AG04449 (cell line): ENCODE measurements around the gene TMEM119.
A peak's percentile ranks its signal among the peaks of the same experiment; 100 is the strongest.

Experiments
- CTCF ChIA-PET: fragments of 350-600 bp; formaldehyde crosslinking; extraction: SDS; loops from one replicate; lab custom pipeline; 2021; ENCODE audit warnings: antibody characterized with exemption; lab: Yijun Ruan, JAX
- POLR2A ChIA-PET: fragments of 400-600, 350-600 bp; formaldehyde crosslinking; extraction: SDS; loops from one replicate; lab custom pipeline; 2020; ENCODE audit warnings: antibody characterized with exemption, inconsistent platforms; lab: Yijun Ruan, JAX
- DNase-seq: peaks from one replicate; pipeline ENCODE4 v3.0.0-alpha.2; 2010; ENCODE audit warnings: low read depth, low spot score
- H3K4me3 ChIP-seq: 2 replicates; pipeline ENCODE4 v1.5.1; 2011; ENCODE audit warnings: low read depth, mild to moderate bottlenecking, control low read depth, low read length
- CTCF ChIP-seq: IDR thresholded peaks from one replicate; pipeline ENCODE4 v1.5.1; 2011; ENCODE audit warnings: mild to moderate bottlenecking, moderate library complexity, low read length, control low read depth, inconsistent platforms; ENCODE audit not compliant: insufficient read depth; ENCODE audit errors: missing control alignments

Gene TMEM119

GRCh38 chr12:108562348-108563135 is 35.3 kb downstream of the TMEM119 start, which contains the start of gene ISCU:
Gene ISCU, plus strand, starts transcription at chr12:108562596. Its CDS starts 27 bp downstream, at chr12:108562623.
- ChIA-PET CTCF (interaction anchor here (0.8 to 24.1 kb wide), 9 partner anchors 8 to 866 kb away, joined by 3 to 1115 read pairs (median 4); partner anchors contain the start of gene ALKBH2), POLR2A (interaction anchor here (0.9 to 1.5 kb wide), 5 partner anchors 56 to 531 kb away, joined by 3 to 4 read pairs (median 3); partner anchors contain the start of gene ALKBH2)

GRCh38 chr12:108561852-108562347 is 36.0 kb downstream of the TMEM119 start:
- DNase-seq = no peak
- no peak for TF ChIP-seq CTCF
- POLR2A ChIA-PET = interaction anchor here (0.9 to 1.5 kb wide), 5 partner anchors 66 to 531 kb away, joined by 3 to 4 read pairs (median 3); partner anchors contain the start of gene ALKBH2
- CTCF ChIA-PET = interaction anchor here (0.8 to 24.1 kb wide), 9 partner anchors 9 to 866 kb away, joined by 3 to 1115 read pairs (median 4); partner anchors contain the start of gene ALKBH2
- H3K4me3 ChIP-seq = peak overlapping the region; percentile 97

More at GRCh38 chr12:108562348-108563135, 35.3 kb downstream of the TMEM119 start, which contains the start of gene ISCU:
- H3K4me3 ChIP-seq = peak within 1 kb of the TSS; percentile 97
- DNase-seq = peak; percentile 65
- TF ChIP-seq CTCF = no peak

- POLR2A ChIA-PET = interaction anchor here (0.5 to 0.9 kb wide), 2 partner anchors 80 to 256 kb away, joined by 3 to 5 read pairs; no protein-coding TSS in a partner anchor
- CTCF ChIA-PET = interaction anchor here (1.0 to 24.1 kb wide), 4 partner anchors 10 to 242 kb away, joined by 3 to 1115 read pairs (median 8); no protein-coding TSS in a partner anchor
- no peak for DNase-seq
- peak within 1 kb of the TSS; percentile 97 for H3K4me3 ChIP-seq
- TF ChIP-seq CTCF = no peak
Measured at GRCh38 chr12:108560752-108561719, 36.8 kb downstream of the TMEM119 start, which contains the start of gene SART3. Gene SART3, minus strand, starts transcription at chr12:108561173. Its CDS starts 19 bp downstream, at chr12:108561154.

GRCh38 chr12:108560321-108560721 is 37.6 kb downstream of the TMEM119 start:
- no peak for DNase-seq
- ChIA-PET CTCF (interaction anchor here (2.8 to 24.1 kb wide), 2 partner anchors 11 to 54 kb away, joined by 12 to 1115 read pairs; no protein-coding TSS in a partner anchor), POLR2A (interaction anchor here (0.5 kb wide), 1 partner anchor 81 kb away, joined by 5 read pairs; no protein-coding TSS in a partner anchor)
- peak overlapping the region; percentile 97 for H3K4me3 ChIP-seq
- no peak for TF ChIP-seq CTCF

- no peak for TF ChIP-seq CTCF
- DNase-seq = no peak
- POLR2A ChIA-PET = no interaction called here
- H3K4me3 ChIP-seq = peak overlapping the region; percentile 97
- CTCF ChIA-PET = interaction anchor here (0.6 to 24.1 kb wide), 2 partner anchors 55 to 251 kb away, joined by 3 to 1115 read pairs; no protein-coding TSS in a partner anchor
Measured at GRCh38 chr12:108559748-108560147, 38.1 kb downstream of the TMEM119 start.
